ENCODE measurements around the gene ZNF677.
"Not testable (repeated sequence)": the region's sequence is repeated elsewhere in the genome, so short reads cannot be mapped to it uniquely, and the experiment has no call there.

Gene ZNF677

GRCh38 chr19:53254411-53255341, at the start of gene ZNF677:
Gene ZNF677, minus strand, starts transcription at chr19:53254873. Its CDS starts 3,323 bp downstream, at chr19:53251550.
- DNase-seq = peak; percentile 77

GRCh38 chr19:53301341-53301740, 46.7 kb upstream of the ZNF677 start:
- DNase-seq = not testable (repeated sequence)

GRCh38 chr19:53294786-53295441, 40.2 kb upstream of the ZNF677 start:
- no peak for DNase-seq

GRCh38 chr19:53290758-53291549, 36.3 kb upstream of the ZNF677 start:
- no peak for DNase-seq

- no peak for DNase-seq
These were observed 30.4 kb upstream of the ZNF677 start for GRCh38 chr19:53285087-53285486.

GRCh38 chr19:53281947-53282346, 27.3 kb upstream of the ZNF677 start:
- not testable (repeated sequence) for DNase-seq

GRCh38 chr19:53275480-53275879, 20.8 kb upstream of the ZNF677 start:
- DNase-seq = no peak

- no peak for DNase-seq
These were observed 17.4 kb upstream of the ZNF677 start for GRCh38 chr19:53272044-53272443.

- DNase-seq = not testable (repeated sequence)
These were observed 15.2 kb upstream of the ZNF677 start for GRCh38 chr19:53269861-53270260.

- not testable (repeated sequence) for DNase-seq
These were observed 12.9 kb upstream of the ZNF677 start, which contains the start of gene VN1R4 for GRCh38 chr19:53267623-53268022. Gene VN1R4, minus strand, starts transcription at chr19:53267723. Its CDS starts 58 bp downstream, at chr19:53267665.

GRCh38 chr19:53257715-53258342, 3.2 kb upstream of the ZNF677 start, which contains the start of gene VN1R2:
Gene VN1R2, plus strand, starts transcription at chr19:53258292. Its CDS starts 84 bp downstream, at chr19:53258376.
- not testable (repeated sequence) for DNase-seq

- DNase-seq = no peak
These were observed 8.2 kb downstream of the ZNF677 start for GRCh38 chr19:53246498-53246897.

- no peak for DNase-seq
These were observed 17.4 kb downstream of the ZNF677 start for GRCh38 chr19:53237114-53237777.

- DNase-seq = no peak
These were observed 30.1 kb downstream of the ZNF677 start for GRCh38 chr19:53224606-53225005.

- not testable (repeated sequence) for DNase-seq
These were observed 32.0 kb downstream of the ZNF677 start for GRCh38 chr19:53222716-53223115.

GRCh38 chr19:53212703-53213320, 41.9 kb downstream of the ZNF677 start:
- no peak for DNase-seq

GRCh38 chr19:53211554-53211953, 43.1 kb downstream of the ZNF677 start:
- DNase-seq = not testable (repeated sequence)

GRCh38 chr19:53196777-53197396, 57.8 kb downstream of the ZNF677 start:
- peak; percentile 98 for DNase-seq

GRCh38 chr19:53195265-53195903, 59.3 kb downstream of the ZNF677 start:
- peak; percentile 67 for DNase-seq

GRCh38 chr19:53193535-53194222, 61.0 kb downstream of the ZNF677 start:
- no peak for DNase-seq
